HepG2 (cell line): ENCODE results near the gene SSBP2. TPM values are rescaled to one million over a fixed set of nuclear protein-coding genes. Genes with fewer than 3 reads are reported as not detected.

Experiments
- ATAC-seq: fragments of 200-7000 bp; cut with Tn5 transposase; 3 replicates; pipeline ENCODE4 v1.9.1; 2020; ENCODE audit warnings: mild to moderate bottlenecking, moderate library complexity
- BruUV-seq: library from RNA; stranded (reverse); fragments of 400-500 nt; replicated peaks from 2 replicates; lab custom pipeline; 2021; lab: Mats Ljungman, UMichigan
- CTCF ChIA-PET: fragments of 300-600 bp; formaldehyde crosslinking; extraction: SDS; loops from one replicate; lab custom pipeline; 2021; ENCODE audit warnings: low total read pairs, inconsistent platforms, low intra/inter-chr PET ratio; lab: Yijun Ruan, JAX
- POLR2A ChIA-PET: fragments of 350-600 bp; sonication (Branson Sonifier 250); formaldehyde crosslinking; loops from one replicate; lab custom pipeline; 2020; ENCODE audit warnings: antibody characterized with exemption, inconsistent platforms; lab: Yijun Ruan, JAX
- DNase-seq: peaks from one replicate; pipeline ENCODE4 v3.0.0-alpha.2; 2015; ENCODE audit warnings: low spot score
- FAIRE-seq: peaks from 3 replicates; lab custom pipeline; 2011; peaks lifted over from hg19 to GRCh38; lab: Jason Lieb, UNC
- H2AFZ ChIP-seq: one replicate; pipeline ENCODE4 v1.6.1; 2011; ENCODE audit warnings: low read length, inconsistent platforms
- H3K27ac ChIP-seq: fragments of 300-600 bp; 3 replicates; pipeline ENCODE4 v1.8.0; 2011; ENCODE audit warnings: mixed run types, mild to moderate bottlenecking, mixed read lengths, low read length, inconsistent platforms; ENCODE audit not compliant: insufficient read depth; ENCODE audit errors: extremely low read length
- H3K27me3 ChIP-seq, 2 experiments: fragments of 200-600 bp in 1 of 2; 2 replicates in 1 of 2; 3 replicates in 1 of 2; pipeline versions ENCODE4 v1.6.0 to v1.8.0; 2011; ENCODE audit warnings: low read length in 2 of 2, mild to moderate bottlenecking in 2 of 2, moderate library complexity in 2 of 2, inconsistent platforms in 1 of 2; ENCODE audit not compliant: insufficient read depth in 2 of 2, control insufficient read depth in 1 of 2
- H3K36me3 ChIP-seq, 2 experiments: fragments of 200-600 bp in 1 of 2; replicated peaks in 1 of 2; 2 replicates in 1 of 2; 3 replicates in 1 of 2; pipeline versions ENCODE4 v1.5.1 to v1.8.0; 2011; ENCODE audit warnings: low read length in 2 of 2, inconsistent platforms in 1 of 2; ENCODE audit not compliant: insufficient read depth in 2 of 2, control insufficient read depth in 1 of 2
- H3K4me1 ChIP-seq: 2 replicates; pipeline ENCODE4 v1.5.1; 2012; ENCODE audit warnings: low read length, inconsistent platforms; ENCODE audit not compliant: insufficient read depth
- H3K4me2 ChIP-seq: 2 replicates; pipeline ENCODE4 v1.6.0; 2011; ENCODE audit warnings: low read depth, low read length, inconsistent platforms
- H3K4me3 ChIP-seq, 3 experiments: fragments of 200-600 bp in 1 of 3; sonication (generic), shearing (Covaris generic) in 1 of 3; replicated peaks in 1 of 3; 2 replicates each; pipeline ENCODE4 v1.5.1; 2011 to 2016; ENCODE audit warnings: low read length in 3 of 3, inconsistent platforms in 2 of 3, low read depth in 2 of 3, mild to moderate bottlenecking in 2 of 3, control low read depth in 1 of 3, mixed read lengths in 1 of 3; ENCODE audit not compliant: insufficient read depth in 1 of 3
- H3K79me2 ChIP-seq: one replicate; pipeline ENCODE4 v1.6.1; 2011; ENCODE audit warnings: low read length, inconsistent platforms; ENCODE audit not compliant: insufficient read depth
- H3K9ac ChIP-seq: 2 replicates; pipeline ENCODE4 v1.6.0; 2011; ENCODE audit warnings: mild to moderate bottlenecking, low read depth, low read length, inconsistent platforms; ENCODE audit not compliant: insufficient read depth
- H3K9me3 ChIP-seq: 2 replicates; pipeline ENCODE4 v1.5.1; 2012; ENCODE audit warnings: mild to moderate bottlenecking, low read length
- H4K20me1 ChIP-seq: 2 replicates; pipeline ENCODE4 v1.6.0; 2011; ENCODE audit warnings: inconsistent platforms, mild to moderate bottlenecking, low read length, moderate library complexity; ENCODE audit not compliant: insufficient read depth
- DZIP1 ChIP-seq: sonication (generic); formaldehyde crosslinking; IDR thresholded peaks from 2 replicates; pipeline ENCODE4 v1.5.0; 2020; ENCODE audit warnings: mild to moderate bottlenecking, missing genetic modification reagents
- ELF1 ChIP-seq: sonication (generic); formaldehyde crosslinking; IDR thresholded peaks from 2 replicates; pipeline ENCODE4 v1.4.0; 2020; ENCODE audit warnings: missing genetic modification reagents
- GABPA ChIP-seq, 2 experiments: IDR thresholded peaks; 2 replicates each; pipeline ENCODE4 v1.6.1; 2011 to 2016; ENCODE audit warnings: low read depth in 2 of 2, low read length in 1 of 2, missing biosample characterization in 1 of 2, missing genetic modification characterization in 1 of 2
- GZF1 ChIP-seq: sonication (generic); formaldehyde crosslinking; IDR thresholded peaks from 2 replicates; pipeline ENCODE4 v1.5.1; 2020; ENCODE audit warnings: mild to moderate bottlenecking, missing genetic modification reagents
- KDM5A ChIP-seq: fragments of 200-600 bp; sonication (generic); IDR thresholded peaks from 2 replicates; pipeline ENCODE4 v1.7.0; 2018; ENCODE audit warnings: antibody characterized with exemption, mild to moderate bottlenecking, low read length, borderline replicate concordance
- NFIC ChIP-seq: IDR thresholded peaks from 2 replicates; pipeline ENCODE4 v1.6.1; 2012; ENCODE audit warnings: mild to moderate bottlenecking, low read length, inconsistent platforms
- PRPF4 ChIP-seq: fragments of 200-400 bp; formaldehyde crosslinking; IDR thresholded peaks from 2 replicates; pipeline ENCODE4 v1.6.1; 2016; ENCODE audit warnings: low read length, low read depth; ENCODE audit not compliant: poor library complexity, severe bottlenecking
- REL ChIP-seq: sonication (generic); formaldehyde crosslinking; conservative IDR thresholded peaks from 2 replicates; pipeline ENCODE4 v1.8.0; 2022; ENCODE audit warnings: mild to moderate bottlenecking, missing genetic modification reagents, moderate library complexity
- REST ChIP-seq, 2 experiments: IDR thresholded peaks; 2 replicates each; pipeline ENCODE4 v1.6.1; 2011 to 2012; ENCODE audit warnings: low read length in 2 of 2, borderline replicate concordance in 1 of 2, low read depth in 1 of 2, mild to moderate bottlenecking in 1 of 2, moderate library complexity in 1 of 2
- SAP130 ChIP-seq: IDR thresholded peaks from 2 replicates; pipeline ENCODE4 v1.6.1; 2016; ENCODE audit warnings: low read depth
- ZFP37 ChIP-seq: sonication (generic); formaldehyde crosslinking; IDR thresholded peaks from 2 replicates; pipeline ENCODE4 v1.4.0; 2020; ENCODE audit warnings: missing genetic modification reagents, borderline replicate concordance
- ZNF564 ChIP-seq: sonication (generic); formaldehyde crosslinking; IDR thresholded peaks from 2 replicates; pipeline ENCODE4 v1.8.1; 2023; ENCODE audit warnings: mild to moderate bottlenecking, missing genetic modification reagents
- ZNF577 ChIP-seq: sonication (generic); formaldehyde crosslinking; IDR thresholded peaks from 2 replicates; pipeline ENCODE4 v1.4.0; 2020; ENCODE audit warnings: mild to moderate bottlenecking, low read depth, missing genetic modification reagents, borderline replicate concordance
- ZNF639 ChIP-seq: conservative IDR thresholded peaks from 2 replicates; pipeline ENCODE4 v1.6.1; 2018; ENCODE audit warnings: missing genetic modification reagents
- WGBS: methylation state at CpG from one replicate; pipeline ENCODE4 v1.1.6; 2017; ENCODE audit warnings: low lambda C conversion rate; 5-methylcytosine and 5-hydroxymethylcytosine counted together
- in situ Hi-C: cut with HindIII; loops from 2 replicates; pipeline ENCODE4 v1.10.0; 2017; ENCODE audit warnings: low pct_unique_long_range_greater_than_20kb; ENCODE audit not compliant: extremely low pct_ligation_motif_present
- intact Hi-C: fragments of 100-400 bp; cut with micrococcal nuclease; formaldehyde crosslinking; loops from one replicate; pipeline ENCODE4 v1.10.0; 2022; ENCODE audit not compliant: unreplicated experiment
- polyA plus RNA-seq, 8 experiments: library from polyadenylated mRNA; depleted of rRNA in 3 of 8; stranded (reverse) in 7 of 8; unstranded in 1 of 8; fragments of >200 nt; fragmentation: Illumina TruSeq in 4 of 8; extraction: Trizol in 4 of 8; gene quantifications; 2 replicates each; pipeline versions ENCODE4 v1.2.1 to v1.2.3, GENCODE V29; 2011 to 2016; ENCODE audit warnings: low read depth in 4 of 8, missing spikeins in 1 of 8, mixed read lengths in 1 of 8; ENCODE audit not compliant: insufficient read depth in 1 of 8
- total RNA-seq, 5 experiments: library from RNA; depleted of rRNA; stranded (reverse); fragments of >200 nt; fragmentation: Illumina TruSeq; extraction: Trizol; gene quantifications; 2 replicates each; pipeline ENCODE4 v1.2.3, GENCODE V29; 2016; ENCODE audit warnings: low read depth in 1 of 5
- TF ChIP-seq, protein P1 (sequence below): sonication (generic); formaldehyde crosslinking; IDR thresholded peaks from 2 replicates; pipeline ENCODE4 v1.8.1; 2022; ENCODE audit warnings: low read depth, mild to moderate bottlenecking, missing genetic modification reagents

The SSBP2 gene
- total and polyA plus RNA-seq, 2 of the 13 experiments (the other 11 are each of a cell fraction or from before 2014, with no cell fraction given): 0.16 TPM; not detected in 1

- Histone ChIP-seq H3K4me3 (no peak overlapping the region), H3K27ac (no peak overlapping the region), H3K79me2 (no peaks in the 10 kb centered on the region), H3K4me1 (no peaks in the 10 kb centered on the region)
- no peak for ATAC-seq
- no peak for FAIRE-seq
- CTCF ChIA-PET: no interaction called here
- TF ChIP-seq SAP130 (CRISPR knock-in tag) (no peak), ELF1 (no peak), NFIC (no peak), ZNF639 (CRISPR knock-in tag) (no peak), GZF1 (CRISPR knock-in tag) (no peak), ZNF577 (no peak), ZNF564 (CRISPR knock-in tag) (no peak), ZFP37 (CRISPR knock-in tag) (no peak), KDM5A (no peak), DZIP1 (CRISPR knock-in tag) (no peak), REST (IDR thresholded peaks at IDR 0.05; ENCODE audit: borderline replicate concordance in 1 of 2, low read depth in 1 of 2, low read length in 2 of 2) (no peak), REL (CRISPR knock-in tag) (no peak), PRPF4 (no peak), GABPA (IDR thresholded peaks at IDR 0.05; ENCODE audit: low read depth, low read length) (no peak), GABPA (CRISPR knock-in tag; IDR thresholded peaks at IDR 0.05; ENCODE audit: low read depth) (no peak)
- TF ChIP-seq, protein P1, sequence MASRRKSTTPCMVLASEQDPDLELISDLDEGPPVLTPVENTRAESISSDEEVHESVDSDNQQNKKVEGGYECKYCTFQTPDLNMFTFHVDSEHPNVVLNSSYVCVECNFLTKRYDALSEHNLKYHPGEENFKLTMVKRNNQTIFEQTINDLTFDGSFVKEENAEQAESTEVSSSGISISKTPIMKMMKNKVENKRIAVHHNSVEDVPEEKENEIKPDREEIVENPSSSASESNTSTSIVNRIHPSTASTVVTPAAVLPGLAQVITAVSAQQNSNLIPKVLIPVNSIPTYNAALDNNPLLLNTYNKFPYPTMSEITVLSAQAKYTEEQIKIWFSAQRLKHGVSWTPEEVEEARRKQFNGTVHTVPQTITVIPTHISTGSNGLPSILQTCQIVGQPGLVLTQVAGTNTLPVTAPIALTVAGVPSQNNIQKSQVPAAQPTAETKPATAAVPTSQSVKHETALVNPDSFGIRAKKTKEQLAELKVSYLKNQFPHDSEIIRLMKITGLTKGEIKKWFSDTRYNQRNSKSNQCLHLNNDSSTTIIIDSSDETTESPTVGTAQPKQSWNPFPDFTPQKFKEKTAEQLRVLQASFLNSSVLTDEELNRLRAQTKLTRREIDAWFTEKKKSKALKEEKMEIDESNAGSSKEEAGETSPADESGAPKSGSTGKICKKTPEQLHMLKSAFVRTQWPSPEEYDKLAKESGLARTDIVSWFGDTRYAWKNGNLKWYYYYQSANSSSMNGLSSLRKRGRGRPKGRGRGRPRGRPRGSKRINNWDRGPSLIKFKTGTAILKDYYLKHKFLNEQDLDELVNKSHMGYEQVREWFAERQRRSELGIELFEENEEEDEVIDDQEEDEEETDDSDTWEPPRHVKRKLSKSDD (CRISPR knock-in tag): no peak
- TF ChIP-seq, all 625 proteins: peak for 0
- DNase-seq: no peak
- Histone ChIP-seq H3K4me2 (no peak overlapping the region), H3K9me3 (no peaks in the 10 kb centered on the region), H3K27me3 (no peaks in the 10 kb centered on the region), H2AFZ (no peak overlapping the region), H4K20me1 (no peaks in the 10 kb centered on the region), H3K9ac (no peak overlapping the region), H3K36me3 (no peaks in the 10 kb centered on the region)
- in situ Hi-C loops: no loop called here
- intact Hi-C loops: no loop called here
- POLR2A ChIA-PET: no interaction called here
- no TSS peak for BruUV-seq
- 33% methylated on average over 2 of the region's 2 CpGs for WGBS
Measured at GRCh38 chr5:81685471-81685870, 65.4 kb downstream of the SSBP2 start.
